IPS DF 6.9 (cell line): ENCODE results near the gene WNT7A.

Source experiments
- DNase-seq: peaks from one replicate; pipeline ENCODE4 v3.0.0-alpha.2; 2013; ENCODE audit warnings: low read depth, low spot score
- H3K27ac ChIP-seq: one replicate; pipeline ENCODE4 v1.5.1; 2013; ENCODE audit warnings: low read length, control low read depth
- H3K27me3 ChIP-seq: 2 replicates; pipeline ENCODE4 v1.6.1; 2013; ENCODE audit warnings: mild to moderate bottlenecking, low read length; ENCODE audit not compliant: control insufficient read depth, insufficient read depth
- H3K36me3 ChIP-seq: 2 replicates; pipeline ENCODE4 v1.6.1; 2013; ENCODE audit warnings: low read length; ENCODE audit not compliant: control insufficient read depth, insufficient read depth
- H3K4me1 ChIP-seq: 2 replicates; pipeline ENCODE4 v1.6.1; 2013; ENCODE audit warnings: low read length; ENCODE audit not compliant: control insufficient read depth, insufficient read depth
- H3K4me3 ChIP-seq: 2 replicates; pipeline ENCODE4 v1.5.1; 2013; ENCODE audit warnings: mild to moderate bottlenecking, low read length
- H3K9me3 ChIP-seq: 2 replicates; pipeline ENCODE4 v1.6.1; 2013; ENCODE audit warnings: low read length, inconsistent platforms; ENCODE audit not compliant: control insufficient read depth, insufficient read depth
- WGBS: extraction: QIAGEN DNeasy Blood & Tissue Kit; methylation state at CpG from one replicate; pipeline ENCODE4 v1.1.7; 2013; ENCODE audit warnings: mixed read lengths, missing lambda C conversion rate; ENCODE audit not compliant: insufficient read length, insufficient coverage; 5-methylcytosine and 5-hydroxymethylcytosine counted together

WNT7A gene

DNA sequence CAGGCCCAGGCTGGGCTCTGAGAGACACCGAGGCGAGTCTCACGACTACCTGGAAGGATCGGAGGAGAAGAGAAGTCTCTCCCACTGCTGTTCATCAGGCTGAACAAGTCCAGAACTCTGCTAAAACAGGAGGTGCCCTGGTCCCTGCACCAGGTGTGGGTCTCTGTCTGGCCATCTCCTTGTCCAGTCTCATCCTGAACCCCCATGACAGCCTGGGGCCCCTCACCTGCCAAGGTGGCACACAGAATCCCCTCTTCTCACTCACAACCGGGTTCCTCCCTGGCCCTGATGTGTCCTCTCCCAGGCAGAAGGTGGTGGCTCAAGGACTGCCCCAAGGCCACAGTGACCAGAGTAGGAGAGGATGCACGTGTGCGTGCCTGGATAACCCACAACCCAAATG is 34.1 kb downstream of the WNT7A start:
- no CpG with 5 or more reads among the region's 7 CpGs for WGBS

GRCh38 chr3:13844911-13845310 is 35.0 kb downstream of the WNT7A start:
- Histone ChIP-seq H3K9me3 (no peaks in the 10 kb centered on the region), H3K36me3 (no peaks in the 10 kb centered on the region), H3K27ac (no peak overlapping the region), H3K27me3 (no peaks in the 10 kb centered on the region), H3K4me3 (no peak overlapping the region), H3K4me1 (peaks cover under 1% of the 10 kb centered on the region; the same call in 1 of the 2 replicates)
- no peak for DNase-seq
- no CpG with 5 or more reads among the region's 10 CpGs for WGBS

More for the DNA sequence above, 34.1 kb downstream of the WNT7A start:
- peaks cover 3% of the 10 kb centered on the region; the same call in 1 of the 2 replicates for H3K4me1 ChIP-seq
- no peaks in the 10 kb centered on the region for H3K27me3 ChIP-seq
- no peak for DNase-seq
- H3K27ac ChIP-seq, result no peak overlapping the region
- H3K4me3 ChIP-seq, result no peak overlapping the region
- H3K9me3 ChIP-seq, result no peaks in the 10 kb centered on the region
- H3K36me3 ChIP-seq, result no peaks in the 10 kb centered on the region

- Histone ChIP-seq H3K9me3 (no peaks in the 10 kb centered on the region), H3K27me3 (no peaks in the 10 kb centered on the region), H3K27ac (no peak overlapping the region), H3K36me3 (no peaks in the 10 kb centered on the region), H3K4me3 (no peak overlapping the region), H3K4me1 (no peaks in the 10 kb centered on the region)
- no CpG with 5 or more reads among the region's 5 CpGs for WGBS
- no peak for DNase-seq
Observed at GRCh38 chr3:13844286-13844685, 35.6 kb downstream of the WNT7A start.

GRCh38 chr3:13843351-13843750 is 36.5 kb downstream of the WNT7A start:
- no peak for DNase-seq
- Histone ChIP-seq H3K4me3 (no peak overlapping the region), H3K4me1 (no peaks in the 10 kb centered on the region), H3K27ac (no peak overlapping the region), H3K36me3 (no peaks in the 10 kb centered on the region), H3K9me3 (no peaks in the 10 kb centered on the region), H3K27me3 (no peaks in the 10 kb centered on the region)
- WGBS, result no CpG with 5 or more reads among the region's 5 CpGs

- DNase-seq, result no peak
- Histone ChIP-seq H3K4me1 (no peaks in the 10 kb centered on the region), H3K4me3 (no peak overlapping the region), H3K36me3 (no peaks in the 10 kb centered on the region), H3K27me3 (no peaks in the 10 kb centered on the region), H3K27ac (no peak overlapping the region), H3K9me3 (no peaks in the 10 kb centered on the region)
- WGBS, result no CpG with 5 or more reads among the region's 4 CpGs
Observed at GRCh38 chr3:13842226-13842625, 37.6 kb downstream of the WNT7A start.

DNA sequence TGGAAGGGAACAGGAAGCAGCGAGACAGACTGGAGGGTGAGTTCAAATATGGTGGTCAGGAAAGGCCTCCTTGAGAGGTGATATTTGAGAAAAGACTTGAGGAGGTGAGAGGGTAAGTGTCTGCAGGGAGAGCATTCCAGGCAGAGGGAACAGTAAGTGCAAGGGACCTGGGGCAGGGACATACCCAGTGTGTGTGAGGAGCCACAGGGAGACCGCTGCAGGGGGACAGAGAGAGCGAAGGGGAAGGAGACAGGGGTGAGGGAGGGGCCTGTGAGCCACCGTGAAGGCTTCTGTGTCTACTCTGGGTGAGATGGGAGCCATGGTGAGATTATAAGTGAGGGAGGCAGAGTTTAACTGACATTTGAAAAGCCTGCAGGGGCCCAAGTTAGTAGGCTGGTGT is 38.0 kb downstream of the WNT7A start:
- WGBS, result no CpG with 5 or more reads among the region's 4 CpGs

GRCh38 chr3:13841141-13841540 is 38.7 kb downstream of the WNT7A start:
- Histone ChIP-seq H3K4me3 (no peak overlapping the region), H3K36me3 (no peaks in the 10 kb centered on the region), H3K27ac (no peak overlapping the region), H3K9me3 (no peaks in the 10 kb centered on the region), H3K27me3 (no peaks in the 10 kb centered on the region), H3K4me1 (no peaks in the 10 kb centered on the region)
- no peak for DNase-seq
- WGBS, result no CpG with 5 or more reads among the region's 8 CpGs

More for the DNA sequence above, 38.0 kb downstream of the WNT7A start:
- Histone ChIP-seq H3K4me1 (no peaks in the 10 kb centered on the region), H3K9me3 (no peaks in the 10 kb centered on the region), H3K4me3 (no peak overlapping the region), H3K27me3 (no peaks in the 10 kb centered on the region), H3K27ac (no peak overlapping the region), H3K36me3 (no peaks in the 10 kb centered on the region)
- no peak for DNase-seq

DNA sequence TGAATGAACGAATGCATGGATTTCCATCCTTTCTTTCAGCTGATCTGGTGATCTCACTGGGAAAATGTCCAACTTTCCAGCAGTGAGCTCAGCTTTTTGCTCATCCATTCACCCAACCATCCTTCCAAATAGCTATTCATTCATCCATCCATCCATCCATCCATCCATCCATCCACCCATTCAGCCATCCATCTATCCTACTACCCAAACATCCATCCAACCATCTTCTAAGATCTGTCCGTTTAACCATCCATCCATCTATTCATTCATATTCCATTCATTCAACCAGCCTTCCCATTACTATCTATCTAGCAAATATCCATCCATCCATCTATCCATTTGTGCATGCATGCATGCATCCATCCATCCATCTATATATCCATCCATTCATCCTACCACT is 39.4 kb downstream of the WNT7A start:
- no peaks in the 10 kb centered on the region for H3K36me3 ChIP-seq
- 100% methylated on average over 1 of the region's 2 CpGs for WGBS
- no peak for DNase-seq
- no peak overlapping the region for H3K27ac ChIP-seq
- no peak overlapping the region for H3K4me3 ChIP-seq
- H3K9me3 ChIP-seq, result no peaks in the 10 kb centered on the region
- H3K4me1 ChIP-seq, result no peaks in the 10 kb centered on the region
- no peaks in the 10 kb centered on the region for H3K27me3 ChIP-seq

- no peak for DNase-seq
- no CpG with 5 or more reads among the region's 5 CpGs for WGBS
- H3K36me3 ChIP-seq, result no peaks in the 10 kb centered on the region
- H3K4me3 ChIP-seq, result no peak overlapping the region
- H3K9me3 ChIP-seq, result no peaks in the 10 kb centered on the region
- no peaks in the 10 kb centered on the region for H3K27me3 ChIP-seq
- H3K4me1 ChIP-seq, result no peaks in the 10 kb centered on the region
- no peak overlapping the region for H3K27ac ChIP-seq
Observed at GRCh38 chr3:13839726-13840340, 40.0 kb downstream of the WNT7A start.

DNA sequence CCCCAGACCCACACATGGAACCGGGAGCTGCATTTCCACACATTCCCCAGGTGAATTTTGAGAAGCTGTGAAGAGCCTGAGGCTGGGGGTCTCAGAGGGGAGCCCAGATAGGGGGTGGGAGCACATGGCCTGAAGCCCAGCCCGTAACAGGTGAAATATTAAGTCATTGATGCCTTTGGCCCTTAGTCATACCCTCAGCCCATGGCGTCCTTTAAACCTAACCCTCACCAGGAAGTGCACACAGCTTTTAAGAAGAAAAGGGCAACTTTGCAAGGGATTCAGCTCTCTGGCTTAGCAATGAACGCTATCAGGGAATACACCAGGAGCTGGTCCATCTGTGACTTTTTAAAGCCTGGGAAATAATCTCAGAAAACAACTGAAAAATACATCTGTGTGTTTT is 40.6 kb downstream of the WNT7A start:
- Histone ChIP-seq H3K4me3 (no peak overlapping the region), H3K9me3 (no peaks in the 10 kb centered on the region), H3K27ac (no peak overlapping the region), H3K4me1 (no peaks in the 10 kb centered on the region), H3K36me3 (no peaks in the 10 kb centered on the region), H3K27me3 (no peaks in the 10 kb centered on the region)
- no peak for DNase-seq
- no CpG with 5 or more reads among the region's 4 CpGs for WGBS

- no peaks in the 10 kb centered on the region for H3K4me1 ChIP-seq
- no peak overlapping the region for H3K4me3 ChIP-seq
- H3K27me3 ChIP-seq, result no peaks in the 10 kb centered on the region
- H3K9me3 ChIP-seq, result no peaks in the 10 kb centered on the region
- no peak for DNase-seq
- no CpG with 5 or more reads among the region's 4 CpGs for WGBS
- H3K27ac ChIP-seq, result no peak overlapping the region
- no peaks in the 10 kb centered on the region for H3K36me3 ChIP-seq
Observed at GRCh38 chr3:13838421-13838820, 41.5 kb downstream of the WNT7A start.
